IPS-18c (cell line): Measurements from ENCODE around the gene CYP2A7.
"Not testable (repeated sequence)": the region's sequence is repeated elsewhere in the genome, so short reads cannot be mapped to it uniquely, and the experiment has no call there.

ENCODE experiments used
- H3K4me3 ChIP-seq: 2 replicates; pipeline ENCODE4 v1.7.0; 2013; ENCODE audit warnings: low read depth, mild to moderate bottlenecking, low read length, moderate library complexity; ENCODE audit not compliant: insufficient read depth
- H3K9me3 ChIP-seq: one replicate; pipeline ENCODE4 v1.6.1; 2013; ENCODE audit warnings: mild to moderate bottlenecking, low read length, moderate library complexity; ENCODE audit not compliant: control insufficient read depth, insufficient read depth

CYP2A7 gene

GRCh38 chr19:40862785-40863184 lies 19.2 kb downstream of the CYP2A7 start:
- Histone ChIP-seq H3K4me3 (no peak overlapping the region), H3K9me3 (no peaks in the 10 kb centered on the region)

GRCh38 chr19:40862333-40862732 lies 19.7 kb downstream of the CYP2A7 start:
- H3K4me3 ChIP-seq = no peak overlapping the region
- no peaks in the 10 kb centered on the region for H3K9me3 ChIP-seq

- Histone ChIP-seq H3K4me3 (no peak overlapping the region), H3K9me3 (no peaks in the 10 kb centered on the region)
These were observed 23.9 kb downstream of the CYP2A7 start for GRCh38 chr19:40858109-40858508.

- H3K4me3 ChIP-seq, H3K9me3 ChIP-seq: not testable (repeated sequence)
These were observed 29.4 kb downstream of the CYP2A7 start for GRCh38 chr19:40852467-40853152.

GRCh38 chr19:40850277-40850676 lies 31.8 kb downstream of the CYP2A7 start, which contains the start of gene CYP2A6:
TSS of gene CYP2A6 (minus strand) at chr19:40850447. CDS start at chr19:40850426, 21 bp downstream.
- H3K4me3 ChIP-seq, H3K9me3 ChIP-seq: not testable (repeated sequence)

GRCh38 chr19:40846722-40847121 lies 35.3 kb downstream of the CYP2A7 start:
- H3K9me3 ChIP-seq, H3K4me3 ChIP-seq: not testable (repeated sequence)

GRCh38 chr19:40843653-40844052 lies 38.4 kb downstream of the CYP2A7 start:
- H3K9me3 ChIP-seq, H3K4me3 ChIP-seq: not testable (repeated sequence)

GRCh38 chr19:40842997-40843652 lies 38.9 kb downstream of the CYP2A7 start:
- H3K4me3 ChIP-seq, H3K9me3 ChIP-seq: not testable (repeated sequence)

- not testable (repeated sequence) for H3K9me3 ChIP-seq, H3K4me3 ChIP-seq
These were observed 40.0 kb downstream of the CYP2A7 start for GRCh38 chr19:40842012-40842411.

GRCh38 chr19:40838477-40838876 lies 43.6 kb downstream of the CYP2A7 start:
- H3K9me3 ChIP-seq, H3K4me3 ChIP-seq: not testable (repeated sequence)

- Histone ChIP-seq H3K9me3 (no peaks in the 10 kb centered on the region), H3K4me3 (no peak overlapping the region)
These were observed 45.1 kb downstream of the CYP2A7 start for GRCh38 chr19:40836754-40837429.

GRCh38 chr19:40833728-40834533 lies 48.1 kb downstream of the CYP2A7 start:
- not testable (repeated sequence) for H3K4me3 ChIP-seq, H3K9me3 ChIP-seq

GRCh38 chr19:40832431-40832790 lies 49.6 kb downstream of the CYP2A7 start:
- not testable (repeated sequence) for H3K4me3 ChIP-seq, H3K9me3 ChIP-seq

GRCh38 chr19:40831502-40832430 lies 50.3 kb downstream of the CYP2A7 start:
- no peak overlapping the region for H3K4me3 ChIP-seq
- H3K9me3 ChIP-seq = no peaks in the 10 kb centered on the region

GRCh38 chr19:40830741-40831140 lies 51.3 kb downstream of the CYP2A7 start:
- not testable (repeated sequence) for H3K9me3 ChIP-seq, H3K4me3 ChIP-seq

GRCh38 chr19:40829205-40829604 lies 52.8 kb downstream of the CYP2A7 start:
- Histone ChIP-seq H3K4me3 (no peak overlapping the region), H3K9me3 (no peaks in the 10 kb centered on the region)
